ENCODE results near the gene SLC17A1. TPM values are rescaled to one million over a fixed set of nuclear protein-coding genes. Genes with fewer than 3 reads are reported as not detected.

Gene SLC17A1
- 0.06 TPM in 2 of 5 replicates, not detected in the others for total RNA-seq (2022; extraction: Qiagen RNA extraction; ENCODE audit: low read depth)

GRCh38 chr6:25831532-25832306 lies at the start of gene SLC17A1:
Gene SLC17A1, minus strand, starts transcription at chr6:25832052. Its CDS starts 1,495 bp downstream, at chr6:25830557.

GRCh38 chr6:25874118-25874517 lies 42.3 kb upstream of the SLC17A1 start, which contains the start of gene SLC17A3:
Gene SLC17A3, minus strand, starts transcription at chr6:25874243. Its CDS starts 5,856 bp downstream, at chr6:25868387.

GRCh38 chr6:25754535-25754934 lies 77.3 kb downstream of the SLC17A1 start, which contains the start of gene SLC17A4:
Gene SLC17A4, plus strand, starts transcription at chr6:25754742. Its CDS starts 7,221 bp downstream, at chr6:25761963.

Other genes with a start within 250 kb of the SLC17A1 start
- gene SCGN, start 179.8 kb downstream of the SLC17A1 start, total RNA-seq (2022; extraction: Qiagen RNA extraction; ENCODE audit: low read depth), result 0.06 to 0.23 TPM (median 0.16 TPM) in 3 of 5 replicates, not detected in the others
- not detected in 5 replicates for gene SLC17A4, start 77.3 kb downstream of the SLC17A1 start, total RNA-seq (2022; extraction: Qiagen RNA extraction; ENCODE audit: low read depth)
- 0.80 to 1.4 TPM (median 0.93 TPM) in 5 replicates for gene SLC17A3, start 42.2 kb upstream of the SLC17A1 start, total RNA-seq (2022; extraction: Qiagen RNA extraction; ENCODE audit: low read depth)
- gene SLC17A2, start 98.6 kb upstream of the SLC17A1 start, total RNA-seq (2022; extraction: Qiagen RNA extraction; ENCODE audit: low read depth), result not detected in 5 replicates
- gene TRIM38, start 130.8 kb upstream of the SLC17A1 start, total RNA-seq (2022; extraction: Qiagen RNA extraction; ENCODE audit: low read depth), result 1.8 to 2.1 TPM (median 2.0 TPM) in 5 replicates